SK-N-SH treated with all-trans-retinoic acid at 6 μM for 48 hours (cell line): ENCODE measurements around the gene RAD51B.

Source experiments
- ATAC-seq: fragments of 200-7000 bp; cut with Tn5 transposase; 3 replicates; pipeline ENCODE4 v1.9.1; 2020; ENCODE audit warnings: mild to moderate bottlenecking, moderate library complexity
- BACH2 ChIP-seq: fragments of 250-450 bp; sonication (Bioruptor Pico); IDR thresholded peaks from 2 replicates; pipeline ENCODE4 v1.9.0; 2021; ENCODE audit warnings: mild to moderate bottlenecking, borderline replicate concordance
- CSDC2 ChIP-seq: fragments of 250-450 bp; sonication (Bioruptor Pico); IDR thresholded peaks from 2 replicates; pipeline ENCODE4 v1.5.0; 2020; ENCODE audit warnings: mild to moderate bottlenecking, moderate library complexity
- ESRRG ChIP-seq: fragments of 250-450 bp; sonication (Bioruptor Pico); IDR thresholded peaks from 2 replicates; pipeline ENCODE4 v1.6.1; 2021; ENCODE audit warnings: mild to moderate bottlenecking
- ISL1 ChIP-seq: fragments of 250-450 bp; sonication (Bioruptor Pico); IDR thresholded peaks from 2 replicates; pipeline ENCODE4 v2.1.2; 2022; ENCODE audit warnings: mild to moderate bottlenecking, moderate library complexity
- OSR1 ChIP-seq: fragments of 250-450 bp; sonication (Bioruptor Pico); IDR thresholded peaks from 2 replicates; pipeline ENCODE4 v1.8.0; 2022; ENCODE audit warnings: moderate library complexity, mild to moderate bottlenecking, inconsistent platforms
- PPARA ChIP-seq: fragments of 250-450 bp; sonication (Bioruptor Pico); IDR thresholded peaks from 2 replicates; pipeline ENCODE4 v1.5.0; 2020; ENCODE audit warnings: mild to moderate bottlenecking, borderline replicate concordance
- RARB ChIP-seq: fragments of 250-450 bp; sonication (Bioruptor Pico); IDR thresholded peaks from 2 replicates; pipeline ENCODE4 v1.8.0; 2021; ENCODE audit warnings: mild to moderate bottlenecking, moderate library complexity
- TCF4 ChIP-seq: fragments of 250-450 bp; sonication (Bioruptor Pico); IDR thresholded peaks from 2 replicates; pipeline ENCODE4 v1.8.0; 2021; ENCODE audit warnings: mild to moderate bottlenecking, moderate library complexity, borderline replicate concordance
- TOX ChIP-seq: fragments of 250-450 bp; sonication (Bioruptor Pico); IDR thresholded peaks from 2 replicates; pipeline ENCODE4 v1.8.0; 2021; ENCODE audit warnings: mild to moderate bottlenecking, moderate library complexity, borderline replicate concordance
- ZC3H10 ChIP-seq: fragments of 250-450 bp; sonication (Bioruptor Pico); IDR thresholded peaks from 2 replicates; pipeline ENCODE4 v1.5.1; 2021; ENCODE audit warnings: mild to moderate bottlenecking, moderate library complexity
- ZFP3 ChIP-seq: fragments of 250-450 bp; sonication (Bioruptor Pico); IDR thresholded peaks from 2 replicates; pipeline ENCODE4 v1.5.0; 2020; ENCODE audit warnings: mild to moderate bottlenecking, moderate library complexity
- ZFP30 ChIP-seq: fragments of 450-650 bp; formaldehyde crosslinking; IDR thresholded peaks from 2 replicates; pipeline ENCODE4 v1.5.0; 2022; ENCODE audit warnings: mild to moderate bottlenecking, moderate library complexity
- ZNF70 ChIP-seq: fragments of 450-650 bp; formaldehyde crosslinking; IDR thresholded peaks from 2 replicates; pipeline ENCODE4 v1.5.0; 2020; ENCODE audit warnings: mild to moderate bottlenecking, moderate library complexity
- ZNF8 ChIP-seq: fragments of 450-650 bp; formaldehyde crosslinking; IDR thresholded peaks from 2 replicates; pipeline ENCODE4 v1.5.0; 2020; ENCODE audit warnings: mild to moderate bottlenecking, moderate library complexity
- TF ChIP-seq, protein P1 (sequence below): fragments of 250-450 bp; sonication (Bioruptor Pico); IDR thresholded peaks from 2 replicates; pipeline ENCODE4 v1.8.0; 2020; ENCODE audit warnings: mild to moderate bottlenecking, moderate library complexity, borderline replicate concordance
- TF ChIP-seq, protein P2 (sequence below): fragments of 250-450 bp; sonication (Bioruptor Pico); IDR thresholded peaks from 2 replicates; pipeline ENCODE4 v1.5.0; 2020; ENCODE audit warnings: mild to moderate bottlenecking, moderate library complexity
- TF ChIP-seq, protein P3 (sequence below): fragments of 250-450 bp; sonication (Bioruptor Pico); IDR thresholded peaks from 2 replicates; pipeline ENCODE4 v1.5.1; 2020; ENCODE audit warnings: low read depth, mild to moderate bottlenecking, moderate library complexity
- TF ChIP-seq, protein P4 (sequence below): fragments of 250-450 bp; sonication (Bioruptor Pico); IDR thresholded peaks from 2 replicates; pipeline ENCODE4 v1.8.0; 2021; ENCODE audit warnings: low read depth, mild to moderate bottlenecking, moderate library complexity, borderline replicate concordance

Gene RAD51B

DNA sequence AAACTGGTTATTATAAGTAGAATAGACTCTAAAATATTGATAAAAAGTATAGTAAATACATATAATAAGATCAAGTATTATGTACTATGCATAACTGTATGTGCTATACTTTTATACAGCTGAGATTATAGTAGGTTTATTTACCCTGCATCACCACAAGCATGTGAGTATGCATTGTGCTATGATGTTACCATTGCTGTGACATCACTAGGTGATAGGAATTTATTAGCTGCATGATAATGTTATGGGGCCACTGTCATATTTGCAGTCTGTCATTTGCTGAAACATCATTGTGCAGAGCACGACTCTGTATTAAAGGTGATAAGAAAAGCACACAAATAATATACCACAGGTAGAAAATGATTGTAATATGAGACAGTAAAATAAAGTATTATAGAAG, 587.7 kb downstream of the RAD51B start (continued):
- TF ChIP-seq, protein P1, sequence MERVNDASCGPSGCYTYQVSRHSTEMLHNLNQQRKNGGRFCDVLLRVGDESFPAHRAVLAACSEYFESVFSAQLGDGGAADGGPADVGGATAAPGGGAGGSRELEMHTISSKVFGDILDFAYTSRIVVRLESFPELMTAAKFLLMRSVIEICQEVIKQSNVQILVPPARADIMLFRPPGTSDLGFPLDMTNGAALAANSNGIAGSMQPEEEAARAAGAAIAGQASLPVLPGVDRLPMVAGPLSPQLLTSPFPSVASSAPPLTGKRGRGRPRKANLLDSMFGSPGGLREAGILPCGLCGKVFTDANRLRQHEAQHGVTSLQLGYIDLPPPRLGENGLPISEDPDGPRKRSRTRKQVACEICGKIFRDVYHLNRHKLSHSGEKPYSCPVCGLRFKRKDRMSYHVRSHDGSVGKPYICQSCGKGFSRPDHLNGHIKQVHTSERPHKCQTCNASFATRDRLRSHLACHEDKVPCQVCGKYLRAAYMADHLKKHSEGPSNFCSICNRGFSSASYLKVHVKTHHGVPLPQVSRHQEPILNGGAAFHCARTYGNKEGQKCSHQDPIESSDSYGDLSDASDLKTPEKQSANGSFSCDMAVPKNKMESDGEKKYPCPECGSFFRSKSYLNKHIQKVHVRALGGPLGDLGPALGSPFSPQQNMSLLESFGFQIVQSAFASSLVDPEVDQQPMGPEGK = no peak
- TF ChIP-seq, protein P2, sequence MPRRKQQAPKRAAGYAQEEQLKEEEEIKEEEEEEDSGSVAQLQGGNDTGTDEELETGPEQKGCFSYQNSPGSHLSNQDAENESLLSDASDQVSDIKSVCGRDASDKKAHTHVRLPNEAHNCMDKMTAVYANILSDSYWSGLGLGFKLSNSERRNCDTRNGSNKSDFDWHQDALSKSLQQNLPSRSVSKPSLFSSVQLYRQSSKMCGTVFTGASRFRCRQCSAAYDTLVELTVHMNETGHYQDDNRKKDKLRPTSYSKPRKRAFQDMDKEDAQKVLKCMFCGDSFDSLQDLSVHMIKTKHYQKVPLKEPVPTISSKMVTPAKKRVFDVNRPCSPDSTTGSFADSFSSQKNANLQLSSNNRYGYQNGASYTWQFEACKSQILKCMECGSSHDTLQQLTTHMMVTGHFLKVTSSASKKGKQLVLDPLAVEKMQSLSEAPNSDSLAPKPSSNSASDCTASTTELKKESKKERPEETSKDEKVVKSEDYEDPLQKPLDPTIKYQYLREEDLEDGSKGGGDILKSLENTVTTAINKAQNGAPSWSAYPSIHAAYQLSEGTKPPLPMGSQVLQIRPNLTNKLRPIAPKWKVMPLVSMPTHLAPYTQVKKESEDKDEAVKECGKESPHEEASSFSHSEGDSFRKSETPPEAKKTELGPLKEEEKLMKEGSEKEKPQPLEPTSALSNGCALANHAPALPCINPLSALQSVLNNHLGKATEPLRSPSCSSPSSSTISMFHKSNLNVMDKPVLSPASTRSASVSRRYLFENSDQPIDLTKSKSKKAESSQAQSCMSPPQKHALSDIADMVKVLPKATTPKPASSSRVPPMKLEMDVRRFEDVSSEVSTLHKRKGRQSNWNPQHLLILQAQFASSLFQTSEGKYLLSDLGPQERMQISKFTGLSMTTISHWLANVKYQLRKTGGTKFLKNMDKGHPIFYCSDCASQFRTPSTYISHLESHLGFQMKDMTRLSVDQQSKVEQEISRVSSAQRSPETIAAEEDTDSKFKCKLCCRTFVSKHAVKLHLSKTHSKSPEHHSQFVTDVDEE (CRISPR knock-in tag) = no peak
- TF ChIP-seq, all 23 proteins: peak for 0

DNA sequence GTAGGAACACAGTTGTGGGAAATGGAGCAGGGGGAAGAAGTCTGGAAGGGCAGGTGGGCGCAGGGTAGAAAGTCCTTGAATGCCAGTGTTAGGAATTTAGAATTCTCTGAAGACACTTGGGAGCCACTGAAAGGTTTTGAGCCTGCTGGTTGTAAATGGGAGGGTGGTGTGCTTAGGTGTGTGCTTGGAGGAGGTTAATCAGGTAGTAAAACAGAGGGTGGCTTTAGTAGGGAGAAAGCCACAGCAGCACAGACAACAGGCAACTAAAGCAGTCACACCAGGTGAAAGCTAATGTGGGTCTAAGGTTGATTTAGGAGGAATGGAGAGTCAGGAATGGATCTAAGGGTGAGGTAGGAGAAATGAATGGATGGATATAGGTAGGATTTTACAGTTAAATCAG, 588.2 kb downstream of the RAD51B start:
- TF ChIP-seq ZFP30 (CRISPR knock-in tag) (no peak), CSDC2 (CRISPR knock-in tag) (no peak), ZNF70 (CRISPR knock-in tag) (no peak), ESRRG (CRISPR knock-in tag) (no peak), TOX (CRISPR knock-in tag) (no peak), ZFP3 (CRISPR knock-in tag) (no peak), ZNF8 (CRISPR knock-in tag) (no peak), PPARA (no peak), ZC3H10 (CRISPR knock-in tag) (no peak)
- TF ChIP-seq, protein P1 = no peak
- TF ChIP-seq, protein P3, sequence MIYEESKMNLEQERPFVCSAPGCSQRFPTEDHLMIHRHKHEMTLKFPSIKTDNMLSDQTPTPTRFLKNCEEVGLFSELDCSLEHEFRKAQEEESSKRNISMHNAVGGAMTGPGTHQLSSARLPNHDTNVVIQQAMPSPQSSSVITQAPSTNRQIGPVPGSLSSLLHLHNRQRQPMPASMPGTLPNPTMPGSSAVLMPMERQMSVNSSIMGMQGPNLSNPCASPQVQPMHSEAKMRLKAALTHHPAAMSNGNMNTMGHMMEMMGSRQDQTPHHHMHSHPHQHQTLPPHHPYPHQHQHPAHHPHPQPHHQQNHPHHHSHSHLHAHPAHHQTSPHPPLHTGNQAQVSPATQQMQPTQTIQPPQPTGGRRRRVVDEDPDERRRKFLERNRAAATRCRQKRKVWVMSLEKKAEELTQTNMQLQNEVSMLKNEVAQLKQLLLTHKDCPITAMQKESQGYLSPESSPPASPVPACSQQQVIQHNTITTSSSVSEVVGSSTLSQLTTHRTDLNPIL (CRISPR knock-in tag) = no peak
- no peak for ATAC-seq

DNA sequence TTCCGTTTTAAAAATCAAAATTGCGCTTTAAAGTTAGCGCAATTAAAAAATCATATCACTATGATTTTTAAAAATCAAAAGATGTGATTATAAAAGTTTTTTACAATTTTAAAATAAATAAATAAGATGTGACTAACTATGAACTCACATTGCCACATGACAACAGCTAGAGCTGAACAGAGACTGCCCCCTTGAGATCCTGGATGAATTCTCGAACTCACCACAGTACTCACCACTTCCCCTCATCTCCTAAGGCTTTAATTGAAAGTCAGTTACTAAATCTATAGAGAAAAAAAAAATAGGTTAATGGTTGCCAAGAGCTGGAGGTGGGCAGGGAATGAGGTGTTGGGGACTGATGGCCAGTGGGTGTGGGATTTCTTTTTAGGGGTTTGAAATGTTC, 589.1 kb downstream of the RAD51B start:
- TF ChIP-seq OSR1 (CRISPR knock-in tag) (no peak), CSDC2 (CRISPR knock-in tag) (no peak), ZFP3 (CRISPR knock-in tag) (no peak), BACH2 (CRISPR knock-in tag) (no peak), RARB (CRISPR knock-in tag) (no peak), ISL1 (CRISPR knock-in tag) (no peak), ZNF70 (CRISPR knock-in tag) (no peak), TOX (CRISPR knock-in tag) (no peak), TCF4 (CRISPR knock-in tag) (no peak)
- TF ChIP-seq, protein P2 (CRISPR knock-in tag) = no peak
- TF ChIP-seq, protein P4, sequence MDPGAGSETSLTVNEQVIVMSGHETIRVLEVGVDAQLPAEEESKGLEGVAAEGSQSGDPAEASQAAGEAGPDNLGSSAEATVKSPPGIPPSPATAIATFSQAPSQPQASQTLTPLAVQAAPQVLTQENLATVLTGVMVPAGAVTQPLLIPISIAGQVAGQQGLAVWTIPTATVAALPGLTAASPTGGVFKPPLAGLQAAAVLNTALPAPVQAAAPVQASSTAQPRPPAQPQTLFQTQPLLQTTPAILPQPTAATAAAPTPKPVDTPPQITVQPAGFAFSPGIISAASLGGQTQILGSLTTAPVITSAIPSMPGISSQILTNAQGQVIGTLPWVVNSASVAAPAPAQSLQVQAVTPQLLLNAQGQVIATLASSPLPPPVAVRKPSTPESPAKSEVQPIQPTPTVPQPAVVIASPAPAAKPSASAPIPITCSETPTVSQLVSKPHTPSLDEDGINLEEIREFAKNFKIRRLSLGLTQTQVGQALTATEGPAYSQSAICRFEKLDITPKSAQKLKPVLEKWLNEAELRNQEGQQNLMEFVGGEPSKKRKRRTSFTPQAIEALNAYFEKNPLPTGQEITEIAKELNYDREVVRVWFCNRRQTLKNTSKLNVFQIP = no peak
- TF ChIP-seq, protein P3 (CRISPR knock-in tag) = no peak
- TF ChIP-seq, protein P1 = no peak
- ATAC-seq = no peak
